Stimulated activated CD8-positive, alpha-beta memory T cell treated with anti-CD3 and anti-CD28 coated beads, Interleukin-12 subunit alpha, Interleukin-12 subunit beta, amount 100 ng/mL, for 24 hours (primary cell): ENCODE results near the gene ARID3C.

Experiments
- DNase-seq: peaks from one replicate; pipeline ENCODE4 v3.0.0-alpha.2; 2020; ENCODE audit errors: extremely low read depth

The ARID3C gene

DNA sequence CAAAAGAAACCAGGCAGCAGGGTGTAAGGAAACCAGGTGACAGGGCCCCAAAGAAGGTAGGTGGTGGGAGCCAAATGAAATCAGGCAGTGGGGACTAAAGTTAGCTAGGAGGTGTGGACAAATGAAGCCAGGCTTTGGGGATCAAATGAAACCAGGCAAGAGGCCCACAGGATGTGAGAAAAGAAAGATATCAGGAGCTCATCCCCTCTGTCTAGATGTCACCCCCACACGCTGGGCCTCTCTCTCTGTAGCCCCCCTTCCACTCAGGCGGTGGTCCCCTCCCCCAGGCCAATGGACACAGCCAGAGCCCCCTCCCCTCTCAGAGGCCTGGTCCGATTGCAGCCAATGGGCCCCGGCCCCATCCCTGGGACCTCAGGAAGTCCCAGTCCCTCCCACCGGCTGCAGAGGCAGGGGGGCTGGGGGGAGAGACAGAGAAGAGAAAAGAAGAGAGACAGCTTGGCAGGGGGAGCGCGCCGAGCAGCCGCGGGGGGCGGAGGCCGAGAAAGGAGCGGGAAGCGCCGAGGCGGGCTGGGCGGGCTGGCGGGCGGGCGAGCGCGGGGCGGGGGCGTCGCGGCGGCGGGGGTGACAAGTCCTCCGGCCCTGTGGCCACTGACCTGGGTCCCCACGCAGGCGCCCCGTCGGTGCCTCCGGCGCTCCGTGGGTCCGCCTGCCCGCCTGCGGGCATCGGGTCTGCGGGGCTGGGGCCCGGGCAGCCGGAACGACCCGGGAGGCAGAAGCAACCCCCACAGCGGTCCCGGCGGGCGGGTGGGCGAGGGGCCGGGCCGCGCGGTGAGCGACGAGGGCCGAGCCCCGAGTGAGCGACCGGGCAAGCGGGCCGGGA lies 51.2 kb downstream of the ARID3C start:
- no peak for DNase-seq

GRCh38 chr9:34576597-34577399 lies 52.1 kb downstream of the ARID3C start:
- DNase-seq: no peak

DNA sequence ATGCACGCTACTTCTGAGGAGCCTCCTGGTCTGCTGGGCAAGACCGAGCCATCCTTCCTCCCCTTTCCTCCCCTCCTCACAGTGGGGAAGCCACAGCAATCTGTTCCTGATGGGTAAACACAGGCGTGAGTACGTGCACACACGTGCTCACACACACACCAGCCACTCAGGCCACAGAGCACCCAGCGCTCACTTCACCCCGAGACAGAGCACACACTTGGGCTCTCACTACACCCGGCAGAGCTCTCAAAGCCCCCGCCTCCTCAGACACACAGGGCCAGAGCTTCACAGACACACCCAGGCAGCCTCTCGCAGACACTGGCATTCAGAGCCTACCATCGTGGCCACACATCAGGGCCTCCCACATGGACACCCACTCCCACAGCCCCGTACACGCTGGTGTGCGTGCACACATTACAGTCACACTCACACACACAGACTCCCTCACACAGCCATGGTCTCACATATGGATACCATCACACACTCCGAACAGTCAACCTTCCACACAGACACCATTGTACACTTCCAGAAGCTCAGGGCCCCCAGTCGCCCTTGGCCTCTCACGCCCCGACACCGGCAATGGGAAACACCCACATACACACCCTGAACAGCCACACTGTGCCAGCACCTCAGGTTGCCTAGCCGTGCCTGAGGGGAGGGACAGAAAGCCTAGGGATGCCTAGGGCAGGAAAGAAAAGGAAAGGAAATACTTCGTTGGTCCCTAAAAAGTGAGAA lies 52.8 kb downstream of the ARID3C start:
- no peak for DNase-seq

GRCh38 chr9:34575241-34575640 lies 53.6 kb downstream of the ARID3C start:
- DNase-seq: no peak

DNA sequence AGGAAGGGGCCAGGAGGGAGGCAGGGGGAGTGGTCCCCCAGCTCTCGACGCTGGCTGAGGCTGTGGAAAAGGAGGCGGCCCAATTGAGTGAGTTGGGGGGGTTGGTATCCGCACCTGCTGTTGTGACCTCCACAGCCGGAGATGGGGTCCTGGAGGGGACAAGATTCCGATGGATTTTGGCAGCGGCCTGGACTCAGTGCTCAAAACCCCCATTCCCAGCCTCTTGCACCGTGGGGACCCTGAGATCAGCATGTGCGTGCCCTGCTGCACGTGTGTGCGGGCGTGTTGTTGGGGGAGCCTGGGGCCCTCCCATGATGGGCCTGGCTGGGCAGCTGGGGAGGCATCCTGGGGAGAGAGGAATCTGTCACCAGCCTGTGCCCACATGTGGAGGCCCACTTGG lies 54.3 kb downstream of the ARID3C start:
- no peak for DNase-seq

DNA sequence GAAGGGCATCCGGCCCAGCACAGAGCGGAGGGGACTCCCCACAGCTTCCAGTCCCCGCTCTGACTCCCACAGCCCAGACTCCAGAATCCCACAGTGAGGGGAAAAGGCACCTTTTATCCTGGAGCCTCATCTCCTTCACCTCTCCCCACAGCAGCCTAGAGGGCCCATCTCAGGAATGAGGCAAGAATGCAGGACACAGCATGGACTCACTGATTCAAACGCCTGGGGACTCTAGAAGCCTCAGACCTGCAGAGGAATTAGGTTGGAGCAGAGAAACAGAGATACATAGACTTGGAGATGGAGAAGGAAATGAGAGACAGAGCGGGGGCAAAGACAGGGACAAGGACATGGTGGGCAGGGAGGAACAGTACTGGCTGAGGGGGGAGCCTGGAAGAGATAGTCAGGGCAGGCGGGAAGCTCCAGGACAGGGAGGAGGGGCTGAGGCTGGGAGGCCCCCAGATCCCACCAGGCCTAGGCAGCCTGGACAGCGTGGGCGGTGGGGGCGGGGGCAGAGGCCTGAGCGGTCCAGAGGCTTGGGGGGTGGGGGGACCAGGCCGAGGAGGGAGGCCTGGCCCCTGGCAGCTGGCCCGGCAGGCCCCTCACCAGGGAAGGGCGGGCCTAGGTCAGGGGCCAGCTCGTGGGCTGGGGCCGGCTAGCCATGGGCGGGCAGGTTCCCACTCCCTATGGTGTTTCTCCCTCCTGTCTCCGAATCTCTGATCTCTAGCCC lies 55.1 kb downstream of the ARID3C start:
- DNase-seq: no peak

GRCh38 chr9:34572628-34573027 lies 56.2 kb downstream of the ARID3C start:
- no peak for DNase-seq

- DNase-seq: no peak
Observed at GRCh38 chr9:34572092-34572491, 56.8 kb downstream of the ARID3C start.

DNA sequence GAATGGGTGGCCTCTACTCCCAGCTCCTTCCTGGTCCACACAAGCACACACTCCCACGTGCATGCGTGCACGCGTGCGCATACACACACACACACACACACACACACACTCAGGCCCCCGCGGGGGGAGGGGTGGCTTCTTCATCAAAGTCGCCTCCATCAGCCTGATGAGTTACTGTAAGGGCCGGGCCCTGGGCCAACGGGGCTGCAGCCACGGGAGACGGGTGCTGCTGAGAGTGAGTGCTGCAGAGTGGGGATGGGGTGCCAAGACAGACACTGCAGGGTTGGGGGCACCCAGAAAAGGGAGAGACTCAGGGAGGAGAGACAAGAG lies 57.4 kb downstream of the ARID3C start:
- DNase-seq: no peak
